GM21515 (cell line): ENCODE data around the gene MTG1.
"Not testable (repeated sequence)": the region's sequence is repeated elsewhere in the genome, so short reads cannot be mapped to it uniquely, and the experiment has no call there.

Source experiments
- ATAC-seq: cut with Tn5 transposase; IDR thresholded peaks from one replicate; pipeline ENCODE4 v1.9.1; 2021; ENCODE audit not compliant: unreplicated experiment

MTG1 gene

DNA sequence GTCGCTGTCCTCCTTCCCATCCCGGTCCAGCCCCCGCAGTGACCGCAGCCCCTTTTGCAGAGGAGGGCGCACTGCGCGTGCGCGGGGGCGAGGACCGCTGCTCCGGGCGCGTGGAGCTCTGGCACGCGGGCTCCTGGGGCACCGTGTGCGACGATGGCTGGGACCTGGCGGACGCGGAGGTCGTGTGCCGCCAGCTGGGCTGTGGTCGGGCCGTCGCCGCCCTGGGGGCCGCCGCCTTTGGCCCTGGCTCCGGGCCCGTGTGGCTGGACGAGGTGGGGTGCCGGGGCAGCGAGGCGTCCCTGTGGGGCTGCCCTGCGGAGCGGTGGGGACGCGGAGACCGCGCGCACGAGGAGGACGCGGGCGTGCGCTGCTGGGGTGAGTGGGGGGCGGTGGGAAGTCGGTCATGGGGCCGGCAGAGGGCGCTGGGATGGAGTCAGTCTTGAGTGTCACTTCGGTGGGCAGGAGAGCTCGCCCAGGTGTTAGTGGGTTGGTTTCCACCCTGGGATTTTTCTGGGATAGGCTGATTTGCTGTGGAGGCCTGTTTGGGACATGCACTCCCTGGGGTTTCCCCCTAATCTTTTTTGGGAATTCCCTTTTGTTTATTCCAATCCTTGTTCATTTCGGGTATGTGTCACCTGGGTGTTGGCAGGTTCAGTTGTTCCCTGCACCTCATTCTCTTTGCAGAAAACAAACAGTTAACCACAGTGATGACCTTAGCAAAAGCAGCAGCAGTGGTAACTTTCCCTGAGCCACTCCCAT, 71.4 kb downstream of the MTG1 start:
- ATAC-seq = no peak

DNA sequence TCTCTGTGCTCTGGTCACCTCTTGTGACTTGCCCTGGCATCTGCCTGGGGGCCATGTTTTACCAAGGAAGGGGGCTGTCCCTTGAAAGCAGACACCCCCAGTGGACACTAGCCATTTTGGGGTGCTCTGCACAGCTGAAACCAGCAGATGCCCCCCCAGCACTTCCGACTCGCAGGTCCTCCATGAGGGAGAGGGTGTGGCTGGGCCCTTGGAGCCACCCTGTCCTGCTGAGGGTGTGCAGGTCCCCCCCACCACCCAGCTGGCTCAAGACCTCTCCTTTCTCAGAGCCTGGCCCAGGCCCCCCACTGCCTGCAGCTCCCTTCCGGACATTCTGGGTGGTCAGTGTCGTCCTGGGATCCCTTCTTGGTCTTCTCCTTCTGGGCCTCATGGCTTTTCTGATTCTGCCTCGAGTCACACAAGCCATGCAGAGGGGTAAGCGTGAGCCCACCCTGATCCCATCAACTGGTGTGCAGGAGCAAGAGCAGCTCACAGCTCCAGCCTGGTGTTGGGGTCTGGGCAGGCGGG, 72.1 kb downstream of the MTG1 start:
- no peak for ATAC-seq

DNA sequence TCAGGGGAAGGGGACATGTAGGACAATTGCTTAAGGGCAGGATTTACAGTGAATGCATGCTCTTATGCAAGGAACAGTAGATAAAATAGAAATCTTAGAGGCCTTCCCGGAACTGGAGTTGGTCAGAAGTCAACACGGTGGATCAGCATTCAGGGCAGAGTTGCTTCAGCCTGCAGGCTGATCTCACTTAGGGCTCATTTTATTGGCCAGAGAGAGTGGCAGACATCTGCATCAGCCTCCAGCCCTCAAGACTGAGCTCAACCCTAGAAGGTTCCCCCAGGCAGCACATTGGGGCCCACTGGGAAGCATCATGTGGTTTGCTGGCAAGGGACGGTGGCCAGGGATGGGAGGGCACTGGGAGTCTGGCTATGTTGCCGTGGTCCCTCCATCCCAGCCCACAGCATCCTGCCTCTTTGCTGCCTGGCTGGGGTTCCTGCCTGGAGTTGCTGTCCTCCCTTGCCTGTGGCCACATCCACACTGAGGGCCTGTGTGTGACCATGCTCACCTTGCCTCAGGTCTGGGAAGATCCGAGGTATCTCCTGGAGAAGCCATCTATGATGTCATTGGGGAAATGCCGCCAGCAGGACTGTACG, 72.8 kb downstream of the MTG1 start:
- no peak for ATAC-seq

DNA sequence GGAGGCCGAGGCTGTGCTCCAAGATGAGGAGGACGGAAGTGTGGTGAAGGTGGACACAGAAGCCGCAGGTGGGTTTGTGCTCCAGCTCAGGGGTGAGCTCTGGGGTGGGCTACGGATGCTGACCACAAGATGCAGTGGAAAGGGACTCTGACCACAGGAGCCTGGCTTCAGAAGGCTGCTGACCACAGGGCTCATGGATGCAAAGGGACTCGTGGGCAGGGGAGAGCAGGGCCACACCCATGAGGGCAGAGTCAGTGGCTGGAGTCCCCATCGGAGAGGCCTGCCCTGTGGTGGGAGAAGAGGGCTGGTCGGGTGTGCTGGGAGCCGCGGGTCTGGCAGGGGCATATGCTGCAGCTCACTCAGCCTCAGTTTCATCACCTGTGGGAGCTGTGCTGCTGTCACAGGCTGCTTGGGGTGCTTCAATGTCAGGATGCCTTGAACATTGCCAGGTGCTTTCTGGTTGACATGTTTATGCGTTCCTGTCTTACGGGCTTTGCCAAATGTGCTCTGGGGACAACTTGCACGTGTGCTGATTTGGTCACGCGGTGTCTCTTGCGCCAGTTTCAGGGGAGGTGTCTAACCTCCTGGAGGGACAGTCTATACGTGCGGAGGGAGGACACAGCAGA, 73.4 kb downstream of the MTG1 start:
- ATAC-seq = no peak

DNA sequence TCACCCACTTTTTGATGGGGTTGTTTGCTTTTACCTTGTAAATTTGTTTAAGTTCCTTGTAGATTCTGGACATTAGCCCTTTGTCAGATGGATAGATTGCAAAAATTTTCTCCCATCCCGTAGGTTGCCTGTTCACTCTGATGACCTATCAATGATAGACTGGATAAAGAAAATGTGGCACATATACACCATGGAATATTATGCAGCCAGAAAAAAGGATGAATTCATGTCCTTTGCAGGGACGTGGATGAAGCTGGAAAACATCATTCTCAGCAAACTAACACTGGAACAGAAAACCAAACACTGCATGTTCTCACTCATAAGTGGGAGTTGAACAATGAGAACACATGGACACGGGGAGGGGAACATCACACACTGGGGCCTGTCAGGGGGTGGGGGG, 75.2 kb downstream of the MTG1 start:
- ATAC-seq = not testable (repeated sequence)

DNA sequence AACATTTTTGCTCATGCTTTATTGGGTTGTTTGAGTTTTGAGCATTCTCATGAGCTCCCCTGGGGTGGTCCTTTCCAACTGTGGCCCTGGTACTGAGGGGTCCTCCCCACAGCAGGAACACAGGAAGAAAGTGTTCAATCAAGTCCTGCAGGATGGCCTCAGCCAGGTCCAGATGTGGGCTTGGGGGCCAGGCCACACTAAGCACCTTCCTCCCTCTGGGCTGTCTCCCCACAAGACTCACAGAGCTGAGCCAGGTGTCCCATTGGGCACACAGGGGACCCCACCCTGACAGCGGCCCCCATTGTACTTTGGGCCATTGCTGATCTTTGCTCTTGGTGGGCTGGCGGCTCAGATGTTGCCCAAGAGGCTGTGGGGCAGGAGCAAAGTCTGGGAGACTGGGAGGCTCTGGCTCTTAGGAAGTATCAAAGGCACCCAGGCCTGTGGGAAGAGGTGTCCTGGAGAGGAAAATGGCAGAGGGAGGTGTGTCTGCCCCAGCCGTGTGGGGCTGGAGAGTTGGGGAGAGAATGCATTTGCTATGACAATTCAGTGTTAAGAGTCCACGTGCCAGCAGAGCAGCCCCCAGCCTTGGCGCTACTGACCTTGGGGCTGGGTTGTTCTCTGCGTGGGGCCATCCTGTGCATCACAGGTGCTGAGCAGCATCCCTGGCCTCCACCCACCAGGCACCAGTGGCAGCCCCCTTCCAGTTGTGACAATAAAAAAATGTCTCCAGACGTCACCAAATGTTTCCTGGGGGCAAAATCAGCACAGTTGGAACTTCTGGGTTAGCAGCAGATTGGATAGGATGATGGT, 77.5 kb downstream of the MTG1 start:
- no peak for ATAC-seq
